ENCODE measurements around the gene EPS15.

The EPS15 gene

GRCh38 chr1:51422367-51423072, 96.5 kb downstream of the EPS15 start:
- no peak overlapping the region for H3K4me3 ChIP-seq (ENCODE audit: low read depth, low read length)
- no peak for TF ChIP-seq CTCF (IDR thresholded peaks at IDR 0.05; ENCODE audit: low read depth, low read length)
- in situ Hi-C loops (cut with HindIII; ENCODE audit: low sequenced_read_pairs), result no loop called here
- no peak for DNase-seq (ENCODE audit: low read depth, low spot score)

GRCh38 chr1:51421964-51422363, 97.1 kb downstream of the EPS15 start:
- DNase-seq (ENCODE audit: low read depth, low spot score), result peak; percentile 75
- in situ Hi-C loops (cut with HindIII; ENCODE audit: low sequenced_read_pairs), result no loop called here
- TF ChIP-seq CTCF (IDR thresholded peaks at IDR 0.05; ENCODE audit: low read depth, low read length), result no peak
- H3K4me3 ChIP-seq (ENCODE audit: low read depth, low read length), result peak overlapping the region; percentile 30

- in situ Hi-C loops (cut with HindIII; ENCODE audit: low sequenced_read_pairs), result no loop called here
Measured at GRCh38 chr1:51420867-51421627, 98.0 kb downstream of the EPS15 start.

GRCh38 chr1:51418384-51418959, 100.6 kb downstream of the EPS15 start:
- in situ Hi-C loops (cut with HindIII; ENCODE audit: low sequenced_read_pairs), result no loop called here
- H3K4me3 ChIP-seq (ENCODE audit: low read depth, low read length), result no peak overlapping the region
- TF ChIP-seq CTCF (IDR thresholded peaks at IDR 0.05; ENCODE audit: low read depth, low read length), result no peak
- DNase-seq (ENCODE audit: low read depth, low spot score), result no peak

More at GRCh38 chr1:51420867-51421627, 98.0 kb downstream of the EPS15 start:
- no peak for DNase-seq (ENCODE audit: low read depth, low spot score)
- no peak for TF ChIP-seq CTCF (IDR thresholded peaks at IDR 0.05; ENCODE audit: low read depth, low read length)
- peak overlapping the region; percentile 30 for H3K4me3 ChIP-seq (ENCODE audit: low read depth, low read length)

GRCh38 chr1:51417496-51418383, 101.3 kb downstream of the EPS15 start:
- TF ChIP-seq CTCF (IDR thresholded peaks at IDR 0.05; ENCODE audit: low read depth, low read length), result peak; percentile 8
- peak; percentile 37 for DNase-seq (ENCODE audit: low read depth, low spot score)
- in situ Hi-C loops (cut with HindIII; ENCODE audit: low sequenced_read_pairs), result no loop called here
- no peak overlapping the region for H3K4me3 ChIP-seq (ENCODE audit: low read depth, low read length)

GRCh38 chr1:51416910-51417309, 102.2 kb downstream of the EPS15 start:
- in situ Hi-C loops (cut with HindIII; ENCODE audit: low sequenced_read_pairs), result no loop called here
- DNase-seq (ENCODE audit: low read depth, low spot score), result no peak

More at GRCh38 chr1:51416910-51417309, 102.2 kb downstream of the EPS15 start:
- no peak for TF ChIP-seq CTCF (IDR thresholded peaks at IDR 0.05; ENCODE audit: low read depth, low read length)
- H3K4me3 ChIP-seq (ENCODE audit: low read depth, low read length), result no peak overlapping the region

Measured in astrocyte of the spinal cord (primary cell).